Left ventricle myocardium inferior (tissue), 1 donor: ENCODE measurements around the gene HOXA13. TPM values are rescaled to one million over a fixed set of nuclear protein-coding genes. Genes with fewer than 3 reads are reported as not detected.

Source experiments
- DNase-seq: peaks from one replicate; pipeline ENCODE4 v3.0.0-alpha.2; 2020
- H3K27ac ChIP-seq: fragments of 200-600 bp; replicated peaks from 2 replicates; pipeline ENCODE4 v1.8.0; 2021
- H3K27me3 ChIP-seq: fragments of 200-600 bp; 2 replicates; pipeline ENCODE4 v1.8.0; 2021; ENCODE audit warnings: low read depth
- H3K36me3 ChIP-seq: fragments of 200-600 bp; 2 replicates; pipeline ENCODE4 v1.8.0; 2021
- H3K4me1 ChIP-seq: fragments of 200-600 bp; 2 replicates; pipeline ENCODE4 v1.8.0; 2021
- H3K4me3 ChIP-seq: fragments of 200-600 bp; 2 replicates; pipeline ENCODE4 v1.8.0; 2021; ENCODE audit warnings: mild to moderate bottlenecking, moderate library complexity
- H3K9me3 ChIP-seq: fragments of 200-600 bp; replicated peaks from 2 replicates; pipeline ENCODE4 v1.8.0; 2021
- CTCF ChIP-seq: fragments of 200-600 bp; IDR thresholded peaks from 2 replicates; pipeline ENCODE4 v1.8.0; 2021; ENCODE audit warnings: antibody characterized with exemption, mild to moderate bottlenecking, borderline replicate concordance
- intact Hi-C: fragments of 100-400 bp; cut with micrococcal nuclease; formaldehyde crosslinking; loops from one replicate; pipeline ENCODE4 v1.11.0; 2022
- total RNA-seq: library from RNA; stranded (reverse); fragmentation: NEBNext Ultra II Directional; extraction: Animal tissue kit (Norgen Biotek cat#: 25700); gene quantifications from one replicate; pipeline ENCODE4 v1.2.1, GENCODE V29; 2021
- donor health status: DM: no; HTN: yes; CAD: no; lungs with severe emphysema.

The HOXA13 gene
- total RNA-seq, 1 donor from 2014 or later: not detected

- Histone ChIP-seq H3K36me3 (no peaks in the 10 kb centered on the region), H3K27me3 (peaks cover 100% of the 10 kb centered on the region), H3K27ac (no peak overlapping the region), H3K4me1 (peaks cover 37% of the 10 kb centered on the region), H3K4me3 (peak overlapping the region; percentile 52), H3K9me3 (no peaks in the 10 kb centered on the region)
- intact Hi-C loops: no loop called here
- TF ChIP-seq CTCF: no peak
- no peak for DNase-seq
Observed at GRCh38 chr7:27245798-27246691, 46.2 kb upstream of the HOXA13 start.

DNA sequence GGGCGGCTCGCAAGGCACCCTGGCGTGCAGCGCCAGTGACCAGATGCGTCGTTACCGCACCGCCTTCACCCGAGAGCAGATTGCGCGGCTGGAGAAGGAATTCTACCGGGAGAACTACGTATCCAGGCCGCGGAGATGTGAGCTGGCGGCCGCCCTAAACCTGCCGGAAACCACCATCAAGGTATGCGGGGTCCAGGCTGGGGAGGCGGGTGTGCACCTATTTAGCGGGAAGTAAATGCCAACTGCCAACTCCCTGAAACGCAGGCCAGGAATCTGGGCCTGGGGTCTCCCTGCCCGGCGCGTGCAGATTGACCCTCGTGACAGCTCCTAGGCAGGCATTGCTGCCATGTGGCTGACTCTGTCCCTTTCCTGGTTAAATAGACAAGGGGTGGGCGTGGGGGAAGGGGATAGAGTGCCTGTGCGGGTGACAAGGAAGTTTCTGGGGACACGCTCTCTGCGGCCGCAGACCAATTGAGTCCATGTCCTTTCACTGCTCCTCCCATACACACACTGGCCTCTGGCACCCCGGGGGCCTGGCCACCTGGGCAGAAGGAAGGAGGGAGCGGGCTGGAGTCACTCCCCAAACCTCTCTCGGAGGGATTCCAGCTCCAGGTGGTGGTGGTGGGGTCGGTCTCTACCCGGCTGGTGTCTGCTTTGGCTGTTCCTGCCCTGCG is 45.4 kb upstream of the HOXA13 start:
- intact Hi-C loops: no loop called here
- H3K27me3 ChIP-seq: peaks cover 100% of the 10 kb centered on the region
- peaks cover 38% of the 10 kb centered on the region for H3K4me1 ChIP-seq
- no peaks in the 10 kb centered on the region for H3K36me3 ChIP-seq
- no peak for DNase-seq
- TF ChIP-seq CTCF: no peak
- H3K27ac ChIP-seq: no peak overlapping the region
- H3K9me3 ChIP-seq: no peaks in the 10 kb centered on the region
- H3K4me3 ChIP-seq: peak overlapping the region; percentile 52

DNA sequence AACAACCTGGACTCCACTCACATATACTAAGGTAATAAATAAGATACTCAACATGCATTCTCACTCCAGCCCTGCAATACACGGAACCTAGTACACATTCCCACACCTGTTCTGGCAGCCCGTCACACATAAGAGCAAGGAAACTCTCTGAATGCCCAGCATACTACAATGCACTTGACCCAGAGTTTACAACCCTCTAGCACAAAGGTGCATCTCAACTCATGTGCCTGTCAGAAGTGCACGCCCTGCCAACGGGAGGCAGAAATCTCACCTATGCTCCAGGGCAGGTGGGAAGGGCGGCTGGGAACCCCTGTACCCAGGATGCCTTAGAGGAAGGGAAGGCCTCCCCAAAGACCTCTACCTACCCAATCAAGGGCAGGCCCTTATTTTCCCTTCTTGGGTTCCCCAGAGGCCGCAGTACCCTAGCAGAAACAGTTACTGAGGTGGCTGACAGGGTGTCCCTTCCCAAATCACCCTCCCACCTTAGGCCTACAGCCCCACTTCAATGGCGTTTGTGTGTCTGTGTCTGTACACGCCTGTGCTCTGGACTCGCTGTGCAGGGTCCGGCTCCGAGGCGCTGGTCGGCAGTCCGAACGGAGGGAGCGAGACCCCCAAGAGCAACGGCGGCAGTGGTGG is 44.7 kb upstream of the HOXA13 start:
- peaks cover 45% of the 10 kb centered on the region for H3K4me1 ChIP-seq
- DNase-seq: no peak
- intact Hi-C loops: no loop called here
- H3K27ac ChIP-seq: no peak overlapping the region
- no peaks in the 10 kb centered on the region for H3K9me3 ChIP-seq
- no peak for TF ChIP-seq CTCF
- H3K27me3 ChIP-seq: peaks cover 100% of the 10 kb centered on the region
- H3K4me3 ChIP-seq: no peak overlapping the region
- no peaks in the 10 kb centered on the region for H3K36me3 ChIP-seq

DNA sequence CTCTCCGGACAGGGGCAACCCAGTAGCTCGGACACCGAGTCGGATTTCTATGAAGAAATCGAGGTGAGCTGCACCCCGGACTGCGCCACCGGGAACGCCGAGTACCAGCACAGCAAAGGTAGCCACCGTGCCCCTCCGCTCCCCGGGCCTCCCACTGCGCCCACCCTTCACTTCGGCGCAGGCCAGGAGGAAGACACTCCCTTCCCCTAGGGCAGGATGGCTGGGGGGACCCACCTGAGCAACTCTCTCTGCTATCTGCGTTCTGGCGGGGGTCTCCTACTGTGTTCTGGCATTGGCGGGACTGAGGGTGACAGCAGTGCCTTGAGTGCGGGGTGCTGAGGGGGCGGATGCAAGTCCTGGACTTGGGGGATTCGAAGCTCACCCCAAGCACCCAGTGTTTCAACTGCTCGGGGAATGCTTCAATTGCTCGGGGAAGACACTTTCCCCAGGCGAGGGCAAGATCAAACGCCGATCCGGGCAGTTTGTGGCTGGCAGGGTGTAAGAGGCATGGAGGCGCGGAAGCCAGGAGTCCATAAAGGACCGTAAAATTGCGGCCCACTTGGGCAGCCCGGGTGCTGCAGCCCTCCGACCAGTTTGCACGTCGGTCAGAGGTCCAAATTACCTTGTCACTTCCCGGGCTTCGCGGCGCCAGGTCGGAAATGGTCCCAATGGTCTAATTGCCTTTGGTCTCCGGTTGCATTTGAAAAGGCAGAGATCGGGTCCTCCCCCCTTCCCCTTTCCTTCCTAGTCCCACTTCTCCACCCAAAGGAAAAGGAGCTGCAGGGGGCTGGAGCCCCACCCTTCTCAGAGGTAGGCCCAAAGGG is 43.7 kb upstream of the HOXA13 start:
- H3K9me3 ChIP-seq: no peaks in the 10 kb centered on the region
- DNase-seq: no peak
- peaks cover 51% of the 10 kb centered on the region for H3K4me1 ChIP-seq
- intact Hi-C loops: no loop called here
- H3K27me3 ChIP-seq: peaks cover 100% of the 10 kb centered on the region
- H3K36me3 ChIP-seq: no peaks in the 10 kb centered on the region
- peak overlapping the region; percentile 44 for H3K4me3 ChIP-seq
- TF ChIP-seq CTCF: no peak
- H3K27ac ChIP-seq: no peak overlapping the region
